Right lobe of liver (tissue), 6 donors: ENCODE results near the gene ITPRID2. TPM values are rescaled to one million over a fixed set of nuclear protein-coding genes. Genes with fewer than 3 reads are reported as not detected.

Experiments
- ATAC-seq, 4 donors: fragments of 200-7000 bp; cut with Tn5 transposase; one replicate each; pipeline ENCODE4 v1.9.1; 2020; ENCODE audit warnings: mild to moderate bottlenecking in 4 of 4, moderate library complexity in 4 of 4
- DNase-seq, 3 donors: peaks; one replicate each; pipeline ENCODE4 v3.0.0-alpha.2; 2020
- H3K27ac ChIP-seq, 3 donors: fragments of 200-600 bp; one replicate each; pipeline ENCODE4 v1.8.0; 2022
- H3K27me3 ChIP-seq, 2 donors: fragments of 200-600 bp; one replicate each; pipeline ENCODE4 v1.8.0; 2022
- H3K36me3 ChIP-seq, 4 donors: fragments of 200-600 bp; sonication (generic) in 1 of 4; one replicate each; pipeline versions ENCODE4 v1.5.1 to v1.8.0; 2017 to 2022; ENCODE audit warnings: control low read depth in 1 of 4
- H3K4me1 ChIP-seq, 4 donors: fragments of 200-600 bp; sonication (generic) in 1 of 4; one replicate each; pipeline versions ENCODE4 v1.5.1 to v1.8.0; 2017 to 2022; ENCODE audit warnings: control low read depth in 1 of 4
- H3K4me3 ChIP-seq, 3 donors: fragments of 200-600 bp; one replicate each; pipeline ENCODE4 v1.8.0; 2022
- H3K9me3 ChIP-seq, 4 donors: fragments of 200-600 bp; sonication (generic) in 1 of 4; one replicate each; pipeline versions ENCODE4 v1.5.1 to v1.8.0; 2017 to 2022; ENCODE audit warnings: control low read depth in 1 of 4
- CTCF ChIP-seq, 4 donors: fragments of 200-600 bp in 3 of 4; fragments of 450-650 bp in 1 of 4; IDR thresholded peaks; one replicate each; pipeline versions ENCODE4 v1.5.1 to v1.8.0; 2016 to 2022; ENCODE audit warnings: antibody characterized with exemption in 4 of 4, mild to moderate bottlenecking in 2 of 4
- POLR2A ChIP-seq: fragments of 450-650 bp; IDR thresholded peaks from one replicate; pipeline ENCODE4 v1.6.1; 2017; ENCODE audit warnings: antibody characterized with exemption, mild to moderate bottlenecking
- WGBS: methylation state at CpG from one replicate; pipeline ENCODE4 v1.1.6; 2018; ENCODE audit warnings: low coverage, low lambda C conversion rate; ENCODE audit not compliant: insufficient coverage; ENCODE audit errors: missing lambda C conversion rate; 5-methylcytosine and 5-hydroxymethylcytosine counted together
- intact Hi-C, 2 donors: fragments of 100-400 bp; cut with DNase I; formaldehyde crosslinking; loops; one replicate each; pipeline versions ENCODE4 v1.11.2 to v1.14.1; 2022
- total RNA-seq, 6 experiments: library from RNA; depleted of rRNA in 2 of 6; stranded (reverse); fragments of >200 nt in 2 of 6; fragmentation: NEBNext Ultra II Directional in 3 of 6; extraction: Animal tissue kit (Norgen Biotek cat#: 25700) in 3 of 6; gene quantifications; one replicate each; pipeline versions ENCODE4 v1.1.0 to v1.2.4, GENCODE V29; 2016 to 2023
- donor health status: DM: no; HTN: yes; CAD: no.
- donor health status: DM: no; HTN: no; CAD: no.
- donor health status: DM: no; HTN: no; CAD: no.
- donor health status: DM: no; HTN: yes; CAD: no.
- donor health status: DM: no; HTN: yes; CAD: no.

Gene ITPRID2
- total RNA-seq, 6 experiments from 2014 or later = 49.4 to 129 (median 74.5) TPM

DNA sequence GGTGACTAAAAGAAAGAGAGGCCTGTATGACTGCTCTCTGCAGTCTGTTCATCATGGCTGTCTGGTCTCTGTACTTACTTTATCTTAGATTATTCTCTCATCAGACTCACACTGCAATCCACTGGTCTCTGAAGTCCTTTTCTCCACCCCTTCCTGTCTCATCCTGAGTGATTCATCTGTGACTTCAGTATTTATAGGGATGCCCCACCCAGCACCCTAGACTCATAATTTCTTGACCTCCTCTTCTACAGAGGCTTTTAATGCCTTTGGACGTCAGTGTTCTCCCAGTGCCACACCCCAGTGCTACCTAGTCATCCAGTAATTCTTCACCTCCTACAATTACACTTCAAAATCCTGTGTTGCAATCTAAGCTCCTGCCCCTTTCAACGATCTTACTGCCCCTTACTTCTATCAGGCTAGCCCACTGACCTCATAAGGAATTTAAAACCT is 14.9 kb upstream of the ITPRID2 start:
- intact Hi-C loops = no loop called here
- Histone ChIP-seq H3K27me3 (no peaks in the 10 kb centered on the region), H3K9me3 (no peaks in the 10 kb centered on the region), H3K4me3 (no peak overlapping the region), H3K4me1 (no peaks in the 10 kb centered on the region), H3K36me3 (no peaks in the 10 kb centered on the region), H3K27ac (no peak overlapping the region)
- 38% methylated on average over 2 of the region's 2 CpGs for WGBS
- no peak for TF ChIP-seq POLR2A
- no peak for TF ChIP-seq CTCF (IDR thresholded peaks at IDR 0.05)
- ATAC-seq = no peak
- DNase-seq = no peak

DNA sequence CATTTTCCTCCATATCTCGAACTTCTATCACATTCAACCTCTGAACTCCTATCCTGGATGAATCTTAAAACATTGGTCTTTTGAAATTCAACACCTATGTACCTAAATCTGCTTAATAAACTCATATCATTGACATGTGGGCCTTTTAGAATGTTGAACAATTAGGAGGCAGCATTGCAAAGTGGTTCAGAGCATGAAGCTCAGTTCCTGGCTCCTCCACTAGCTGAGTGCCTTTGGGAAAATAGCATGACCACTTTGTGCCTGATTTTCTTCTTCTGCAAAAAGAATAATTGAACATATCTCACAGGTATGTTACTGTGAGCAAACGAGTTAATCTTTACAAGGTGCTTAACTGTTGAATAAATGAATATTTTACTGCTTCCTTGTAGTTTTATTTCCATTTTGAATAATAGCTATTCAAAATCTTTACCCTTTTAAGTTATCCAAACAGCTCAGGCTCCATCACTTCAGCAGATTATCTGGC is 14.3 kb upstream of the ITPRID2 start:
- no peaks in the 10 kb centered on the region for H3K9me3 ChIP-seq
- no peaks in the 10 kb centered on the region for H3K4me1 ChIP-seq
- no peak for TF ChIP-seq POLR2A
- TF ChIP-seq CTCF (IDR thresholded peaks at IDR 0.05) = no peak
- no peaks in the 10 kb centered on the region for H3K27me3 ChIP-seq
- DNase-seq (no peak), ATAC-seq (no peak)
- no peak overlapping the region for H3K4me3 ChIP-seq
- no peaks in the 10 kb centered on the region for H3K36me3 ChIP-seq
- H3K27ac ChIP-seq = no peak overlapping the region
- intact Hi-C loops = no loop called here
- WGBS = 68% methylated on average over 2 of the region's 2 CpGs

GRCh38 chr2:181878448-181878847 is 13.1 kb upstream of the ITPRID2 start:
- no peak overlapping the region for H3K27ac ChIP-seq
- intact Hi-C loops = no loop called here

DNA sequence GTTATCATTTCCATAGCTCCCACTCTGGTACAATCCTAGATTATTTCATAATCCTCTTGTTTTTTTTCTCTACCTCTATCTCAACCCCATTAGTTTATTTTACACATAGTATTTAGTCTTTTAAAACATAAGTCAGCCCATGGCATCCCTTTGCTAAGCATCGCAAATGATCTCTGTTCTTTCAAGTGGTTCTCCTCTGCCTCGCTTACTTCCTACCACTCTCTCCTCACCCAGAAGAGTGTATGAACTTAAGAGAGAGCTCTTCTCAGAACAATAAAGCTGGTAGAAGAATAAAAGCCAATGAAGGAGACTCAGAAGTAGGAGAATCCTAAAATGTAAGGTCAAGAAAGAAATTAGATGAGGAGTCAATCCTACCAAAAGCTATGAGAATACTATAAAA is 12.2 kb upstream of the ITPRID2 start:
- no peak for DNase-seq
- no peak for ATAC-seq
- TF ChIP-seq CTCF (IDR thresholded peaks at IDR 0.05) (no peak), POLR2A (no peak)
- no peaks in the 10 kb centered on the region for H3K27me3 ChIP-seq
- H3K4me3 ChIP-seq = no peak overlapping the region
- intact Hi-C loops = no loop called here
- no peaks in the 10 kb centered on the region for H3K9me3 ChIP-seq
- WGBS = 48% methylated on average over 2 of the region's 2 CpGs
- H3K27ac ChIP-seq = no peak overlapping the region
- H3K4me1 ChIP-seq = no peaks in the 10 kb centered on the region
- H3K36me3 ChIP-seq = no peaks in the 10 kb centered on the region

More at GRCh38 chr2:181878448-181878847, 13.1 kb upstream of the ITPRID2 start:
- DNase-seq (no peak), ATAC-seq (no peak)
- TF ChIP-seq POLR2A (no peak), CTCF (IDR thresholded peaks at IDR 0.05) (no peak)
- Histone ChIP-seq H3K9me3 (no peaks in the 10 kb centered on the region), H3K4me1 (no peaks in the 10 kb centered on the region), H3K4me3 (no peak overlapping the region), H3K27me3 (no peaks in the 10 kb centered on the region), H3K36me3 (no peaks in the 10 kb centered on the region)
- 57% methylated on average over 1 of the region's 2 CpGs for WGBS
